ENCODE measurements around the gene CTRB2. TPM values are rescaled to one million over a fixed set of nuclear protein-coding genes. Genes with fewer than 3 reads are reported as not detected.

Gene CTRB2
- total and polyA plus RNA-seq, 2 of the 8 experiments (the other 6 are each of a cell fraction or from before 2014, with no cell fraction given): not detected

DNA sequence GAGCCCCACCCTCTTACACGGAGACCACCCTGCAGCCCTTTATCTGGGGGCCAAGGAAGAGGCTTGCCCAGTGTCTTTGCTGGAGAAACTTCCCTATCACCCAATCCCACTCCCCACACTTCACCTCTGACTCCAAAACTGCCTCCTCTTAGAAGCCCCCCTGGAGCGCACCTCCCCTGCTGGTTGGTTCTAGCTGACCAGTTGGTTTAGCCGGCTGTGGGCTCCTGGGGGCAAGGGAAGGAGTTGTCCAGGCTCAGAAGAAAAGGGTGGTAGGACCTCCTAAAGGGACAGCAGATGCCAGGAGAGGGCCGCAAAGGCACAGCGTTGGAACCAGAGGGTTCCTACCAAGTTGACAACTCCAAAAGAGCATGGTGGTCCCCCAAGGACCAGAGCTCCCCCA is 42.5 kb upstream of the CTRB2 start:
- H3K27me3 ChIP-seq (replicated peaks in 1 of 4; ENCODE audit: control insufficient read depth in 3 of 4, extremely low read depth in 1 of 4, insufficient read depth in 3 of 4, low read length in 3 of 4): no peaks in the 10 kb centered on the region; a peak in 1 of 7 replicates
- no peak overlapping the region for H2BK12ac ChIP-seq (ENCODE audit: low read depth, low read length)
- no peak overlapping the region for H2AFZ ChIP-seq (ENCODE audit: low read length)
- no peak overlapping the region for H4K5ac ChIP-seq (ENCODE audit: insufficient read length, low read depth, low read length)
- 88% methylated on average over 5 of the region's 5 CpGs; no CpG with 5 or more reads in 1 of the 2 experiments for WGBS, 2 experiments (ENCODE audit: extremely low coverage in 1 of 2, insufficient coverage in 1 of 2, insufficient read length in 1 of 2, insufficient replicate concordance in 2 of 2, low coverage in 1 of 2, low lambda C conversion rate in 2 of 2, missing lambda C conversion rate in 1 of 2)
- H3K9ac ChIP-seq (replicated peaks in 1 of 4; ENCODE audit: extremely low read depth in 1 of 4, low read depth in 3 of 4, low read length in 3 of 4): no peak overlapping the region
- H3K56ac ChIP-seq (replicated peaks; ENCODE audit: insufficient read length, low read depth, low read length): no peak overlapping the region
- no peak overlapping the region for H2BK120ac ChIP-seq (replicated peaks; ENCODE audit: low read depth, low read length)
- H3K23ac ChIP-seq (ENCODE audit: insufficient read length): no peak overlapping the region
- no peak overlapping the region for H4K8ac ChIP-seq (ENCODE audit: extremely low read depth, insufficient read depth, low read length)
- no peak overlapping the region; the same call in 1 of the 2 replicates for H3K18ac ChIP-seq (ENCODE audit: extremely low read depth, low read length)
- H2BK5ac ChIP-seq (ENCODE audit: low read depth, low read length): peak overlapping the region; percentile 78; the same call in 1 of the 2 replicates
- H2BK15ac ChIP-seq (ENCODE audit: low read length): no peak overlapping the region
- DNase-seq (ENCODE audit: low read depth in 1 of 2, low spot score in 2 of 2) (no peak), FAIRE-seq (no peak)
- ChIA-PET POLR2A (ENCODE audit: partially characterized antibody) (interaction anchor here (1.0 to 16.2 kb wide), 4 partner anchors 14 to 43 kb away, joined by 4 to 375 read pairs (median 81); no protein-coding TSS in a partner anchor), CTCF (ENCODE audit: partially characterized antibody) (interaction anchor here (0.8 to 15.7 kb wide), 10 partner anchors 14 to 234 kb away, joined by 3 to 236 read pairs (median 4); no protein-coding TSS in a partner anchor)
- no peak overlapping the region for H4K91ac ChIP-seq (replicated peaks; ENCODE audit: insufficient read length, low read length)
- H3K4ac ChIP-seq (replicated peaks; ENCODE audit: insufficient read length, low read depth, low read length): no peak overlapping the region
- no peaks in the 10 kb centered on the region for H3K9me3 ChIP-seq (ENCODE audit: insufficient read depth in 2 of 2, low read depth in 1 of 2, low read length in 1 of 2)
- H3K4me2 ChIP-seq (ENCODE audit: insufficient read depth in 1 of 2, low read depth in 2 of 2, low read length in 2 of 2): peak overlapping the region; percentile 76 to 96; a peak in 2 of 4 replicates
- H3K36me3 ChIP-seq (ENCODE audit: control insufficient read depth in 2 of 4, insufficient read depth in 4 of 4, low read length in 3 of 4): no peaks in the 10 kb centered on the region
- peaks cover 14% of the 10 kb centered on the region; the same call in 1 of the 2 replicates for H3K23me2 ChIP-seq (ENCODE audit: low read depth, low read length)
- no peak overlapping the region for H3K14ac ChIP-seq (ENCODE audit: insufficient read length)
- H3K27ac ChIP-seq (ENCODE audit: low read depth, low read length): no peak overlapping the region
- H2AK5ac ChIP-seq (ENCODE audit: low read depth, low read length): no peak overlapping the region
- no peak overlapping the region for H2BK20ac ChIP-seq (ENCODE audit: low read length)
- peak overlapping the region in 1 of 4 experiments; percentile 87; a peak in 2 of 8 replicates for H3K4me3 ChIP-seq (ENCODE audit: extremely low read depth in 1 of 4, insufficient read depth in 2 of 4, low read depth in 3 of 4, low read length in 4 of 4)
- peaks cover 27 to 83% of the 10 kb centered on the region in 2 experiments for H3K79me2 ChIP-seq (ENCODE audit: control insufficient read depth in 1 of 2, insufficient read depth in 2 of 2, low read length in 2 of 2)
- peaks cover 41% of the 10 kb centered on the region for H3K79me1 ChIP-seq (ENCODE audit: low read depth, low read length)
- H4K20me1 ChIP-seq (replicated peaks in 1 of 2; ENCODE audit: control insufficient read depth in 1 of 2, insufficient read depth in 2 of 2, low read length in 2 of 2): peaks cover 41 to 43% of the 10 kb centered on the region in 2 experiments
- peaks cover 8 to 74% (median 63%) of the 10 kb centered on the region in 4 experiments for H3K4me1 ChIP-seq (replicated peaks in 1 of 4; ENCODE audit: control insufficient read depth in 3 of 4, insufficient read depth in 4 of 4, low read length in 3 of 4)
